ENCODE measurements around the gene GTF2A1.

GRCh38 chr14:81208489-81208888 lies 12.3 kb downstream of the GTF2A1 start:
- TF ChIP-seq CTCF (conservative IDR thresholded peaks at IDR 0.05; ENCODE audit: low read depth, low read length) (no peak), EZH2 (IDR thresholded peaks at IDR 0.05; ENCODE audit: borderline replicate concordance, low read depth, low read length, poor library complexity, severe bottlenecking) (no peak)
